Erythroblast (primary cell): ENCODE measurements around the gene PLCD4.

Experiments used
- GATA1 ChIP-seq: IDR thresholded peaks from 2 replicates; pipeline ENCODE4 v1.6.1; 2011; ENCODE audit warnings: low read depth, mild to moderate bottlenecking, control low read depth, low read length, moderate library complexity
- POLR2A ChIP-seq: IDR thresholded peaks from 2 replicates; pipeline ENCODE4 v1.6.1; 2011; ENCODE audit warnings: mild to moderate bottlenecking, low read length

- TF ChIP-seq POLR2A (no peak), GATA1 (no peak)
These were observed 57.0 kb downstream of the PLCD4 start for GRCh38 chr2:218664653-218665052.
